SK-N-SH treated with all-trans-retinoic acid at 6 μM for 48 hours (cell line): ENCODE measurements around the gene PCDHGA11.
"Not testable (repeated sequence)": the region's sequence is repeated elsewhere in the genome, so short reads cannot be mapped to it uniquely, and the experiment has no call there.

ENCODE experiments used
- ATAC-seq: fragments of 200-7000 bp; cut with Tn5 transposase; 3 replicates; pipeline ENCODE4 v1.9.1; 2020; ENCODE audit warnings: mild to moderate bottlenecking, moderate library complexity
- ARNTL ChIP-seq: fragments of 450-650 bp; formaldehyde crosslinking; IDR thresholded peaks from 2 replicates; pipeline ENCODE4 v1.5.0; 2020; ENCODE audit warnings: low read depth, mild to moderate bottlenecking, moderate library complexity, borderline replicate concordance
- BACH2 ChIP-seq: fragments of 250-450 bp; sonication (Bioruptor Pico); IDR thresholded peaks from 2 replicates; pipeline ENCODE4 v1.9.0; 2021; ENCODE audit warnings: mild to moderate bottlenecking, borderline replicate concordance
- ESRRG ChIP-seq: fragments of 250-450 bp; sonication (Bioruptor Pico); IDR thresholded peaks from 2 replicates; pipeline ENCODE4 v1.6.1; 2021; ENCODE audit warnings: mild to moderate bottlenecking
- GLIS3 ChIP-seq: fragments of 250-450 bp; sonication (Bioruptor Pico); IDR thresholded peaks from 2 replicates; pipeline ENCODE4 v1.5.0; 2020; ENCODE audit warnings: mild to moderate bottlenecking, moderate library complexity
- PPARA ChIP-seq: fragments of 250-450 bp; sonication (Bioruptor Pico); IDR thresholded peaks from 2 replicates; pipeline ENCODE4 v1.5.0; 2020; ENCODE audit warnings: mild to moderate bottlenecking, borderline replicate concordance
- RARB ChIP-seq: fragments of 250-450 bp; sonication (Bioruptor Pico); IDR thresholded peaks from 2 replicates; pipeline ENCODE4 v1.8.0; 2021; ENCODE audit warnings: mild to moderate bottlenecking, moderate library complexity
- ZC3H10 ChIP-seq: fragments of 250-450 bp; sonication (Bioruptor Pico); IDR thresholded peaks from 2 replicates; pipeline ENCODE4 v1.5.1; 2021; ENCODE audit warnings: mild to moderate bottlenecking, moderate library complexity
- ZFP3 ChIP-seq: fragments of 250-450 bp; sonication (Bioruptor Pico); IDR thresholded peaks from 2 replicates; pipeline ENCODE4 v1.5.0; 2020; ENCODE audit warnings: mild to moderate bottlenecking, moderate library complexity
- ZNF565 ChIP-seq: fragments of 450-650 bp; formaldehyde crosslinking; conservative IDR thresholded peaks from 2 replicates; pipeline ENCODE4 v1.5.0; 2020; ENCODE audit warnings: low read depth, mild to moderate bottlenecking, moderate library complexity
- ZNF70 ChIP-seq: fragments of 450-650 bp; formaldehyde crosslinking; IDR thresholded peaks from 2 replicates; pipeline ENCODE4 v1.5.0; 2020; ENCODE audit warnings: mild to moderate bottlenecking, moderate library complexity
- TF ChIP-seq, protein P1 (sequence below): fragments of 250-450 bp; sonication (Bioruptor Pico); IDR thresholded peaks from 2 replicates; pipeline ENCODE4 v1.5.1; 2021; ENCODE audit warnings: mild to moderate bottlenecking, moderate library complexity
- TF ChIP-seq, protein P2 (sequence below): fragments of 250-450 bp; sonication (Bioruptor Pico); IDR thresholded peaks from 2 replicates; pipeline ENCODE4 v1.5.1; 2020; ENCODE audit warnings: low read depth, mild to moderate bottlenecking, moderate library complexity
- TF ChIP-seq, protein P3 (sequence below): fragments of 250-450 bp; sonication (Bioruptor Pico); IDR thresholded peaks from 2 replicates; pipeline ENCODE4 v1.5.0; 2020; ENCODE audit warnings: mild to moderate bottlenecking, moderate library complexity
- TF ChIP-seq, protein P4 (sequence below): fragments of 250-450 bp; sonication (Bioruptor Pico); IDR thresholded peaks from 2 replicates; pipeline ENCODE4 v1.8.0; 2020; ENCODE audit warnings: mild to moderate bottlenecking, moderate library complexity, borderline replicate concordance

The PCDHGA11 gene

DNA sequence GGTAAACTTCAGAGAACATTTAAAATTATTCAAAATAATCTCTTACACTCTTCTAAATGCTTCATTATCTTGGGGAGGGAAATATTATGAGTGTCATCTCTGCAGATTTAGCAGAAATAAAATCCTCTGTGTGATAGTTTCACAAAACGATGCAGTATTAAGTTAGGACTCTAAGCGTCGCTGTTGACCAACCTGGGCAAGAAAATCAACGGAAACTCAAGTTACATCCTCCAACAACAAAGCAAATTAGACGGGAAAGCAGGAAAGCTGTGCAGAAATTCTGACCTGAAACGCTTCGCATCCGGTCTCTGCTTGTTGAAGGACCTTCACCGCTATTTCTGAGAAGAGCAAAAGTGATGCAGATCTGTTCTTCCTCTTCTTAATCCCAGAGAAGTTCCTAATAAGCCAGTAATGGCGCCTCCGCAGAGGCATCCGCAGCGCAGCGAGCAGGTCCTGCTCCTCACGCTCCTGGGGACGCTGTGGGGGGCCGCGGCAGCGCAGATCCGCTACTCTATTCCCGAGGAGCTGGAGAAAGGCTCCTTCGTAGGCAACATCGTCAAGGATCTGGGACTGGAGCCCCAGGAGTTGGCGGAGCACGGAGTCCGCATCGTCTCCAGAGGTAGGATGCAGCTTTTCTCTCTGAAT lies 47.1 kb upstream of the PCDHGA11 start, which contains the start of gene PCDHGA6:
PCDHGA6 (plus strand) TSS at position 219 of the 645 bp plus-strand sequence; CDS start at position 412, 193 bp downstream.
- ATAC-seq: no peak
- TF ChIP-seq ARNTL (CRISPR knock-in tag) (no peak), ZNF565 (CRISPR knock-in tag) (no peak), PPARA (CRISPR knock-in tag) (no peak), ZC3H10 (CRISPR knock-in tag) (no peak), RARB (CRISPR knock-in tag) (no peak), GLIS3 (CRISPR knock-in tag) (no peak), BACH2 (CRISPR knock-in tag) (no peak), ESRRG (CRISPR knock-in tag) (no peak), ZFP3 (CRISPR knock-in tag) (no peak)
- TF ChIP-seq, protein P1, sequence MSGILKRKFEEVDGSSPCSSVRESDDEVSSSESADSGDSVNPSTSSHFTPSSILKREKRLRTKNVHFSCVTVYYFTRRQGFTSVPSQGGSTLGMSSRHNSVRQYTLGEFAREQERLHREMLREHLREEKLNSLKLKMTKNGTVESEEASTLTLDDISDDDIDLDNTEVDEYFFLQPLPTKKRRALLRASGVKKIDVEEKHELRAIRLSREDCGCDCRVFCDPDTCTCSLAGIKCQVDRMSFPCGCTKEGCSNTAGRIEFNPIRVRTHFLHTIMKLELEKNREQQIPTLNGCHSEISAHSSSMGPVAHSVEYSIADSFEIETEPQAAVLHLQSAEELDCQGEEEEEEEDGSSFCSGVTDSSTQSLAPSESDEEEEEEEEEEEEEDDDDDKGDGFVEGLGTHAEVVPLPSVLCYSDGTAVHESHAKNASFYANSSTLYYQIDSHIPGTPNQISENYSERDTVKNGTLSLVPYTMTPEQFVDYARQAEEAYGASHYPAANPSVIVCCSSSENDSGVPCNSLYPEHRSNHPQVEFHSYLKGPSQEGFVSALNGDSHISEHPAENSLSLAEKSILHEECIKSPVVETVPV: no peak
- TF ChIP-seq, protein P2, sequence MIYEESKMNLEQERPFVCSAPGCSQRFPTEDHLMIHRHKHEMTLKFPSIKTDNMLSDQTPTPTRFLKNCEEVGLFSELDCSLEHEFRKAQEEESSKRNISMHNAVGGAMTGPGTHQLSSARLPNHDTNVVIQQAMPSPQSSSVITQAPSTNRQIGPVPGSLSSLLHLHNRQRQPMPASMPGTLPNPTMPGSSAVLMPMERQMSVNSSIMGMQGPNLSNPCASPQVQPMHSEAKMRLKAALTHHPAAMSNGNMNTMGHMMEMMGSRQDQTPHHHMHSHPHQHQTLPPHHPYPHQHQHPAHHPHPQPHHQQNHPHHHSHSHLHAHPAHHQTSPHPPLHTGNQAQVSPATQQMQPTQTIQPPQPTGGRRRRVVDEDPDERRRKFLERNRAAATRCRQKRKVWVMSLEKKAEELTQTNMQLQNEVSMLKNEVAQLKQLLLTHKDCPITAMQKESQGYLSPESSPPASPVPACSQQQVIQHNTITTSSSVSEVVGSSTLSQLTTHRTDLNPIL (CRISPR knock-in tag): no peak
- TF ChIP-seq, protein P3, sequence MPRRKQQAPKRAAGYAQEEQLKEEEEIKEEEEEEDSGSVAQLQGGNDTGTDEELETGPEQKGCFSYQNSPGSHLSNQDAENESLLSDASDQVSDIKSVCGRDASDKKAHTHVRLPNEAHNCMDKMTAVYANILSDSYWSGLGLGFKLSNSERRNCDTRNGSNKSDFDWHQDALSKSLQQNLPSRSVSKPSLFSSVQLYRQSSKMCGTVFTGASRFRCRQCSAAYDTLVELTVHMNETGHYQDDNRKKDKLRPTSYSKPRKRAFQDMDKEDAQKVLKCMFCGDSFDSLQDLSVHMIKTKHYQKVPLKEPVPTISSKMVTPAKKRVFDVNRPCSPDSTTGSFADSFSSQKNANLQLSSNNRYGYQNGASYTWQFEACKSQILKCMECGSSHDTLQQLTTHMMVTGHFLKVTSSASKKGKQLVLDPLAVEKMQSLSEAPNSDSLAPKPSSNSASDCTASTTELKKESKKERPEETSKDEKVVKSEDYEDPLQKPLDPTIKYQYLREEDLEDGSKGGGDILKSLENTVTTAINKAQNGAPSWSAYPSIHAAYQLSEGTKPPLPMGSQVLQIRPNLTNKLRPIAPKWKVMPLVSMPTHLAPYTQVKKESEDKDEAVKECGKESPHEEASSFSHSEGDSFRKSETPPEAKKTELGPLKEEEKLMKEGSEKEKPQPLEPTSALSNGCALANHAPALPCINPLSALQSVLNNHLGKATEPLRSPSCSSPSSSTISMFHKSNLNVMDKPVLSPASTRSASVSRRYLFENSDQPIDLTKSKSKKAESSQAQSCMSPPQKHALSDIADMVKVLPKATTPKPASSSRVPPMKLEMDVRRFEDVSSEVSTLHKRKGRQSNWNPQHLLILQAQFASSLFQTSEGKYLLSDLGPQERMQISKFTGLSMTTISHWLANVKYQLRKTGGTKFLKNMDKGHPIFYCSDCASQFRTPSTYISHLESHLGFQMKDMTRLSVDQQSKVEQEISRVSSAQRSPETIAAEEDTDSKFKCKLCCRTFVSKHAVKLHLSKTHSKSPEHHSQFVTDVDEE (CRISPR knock-in tag): no peak

DNA sequence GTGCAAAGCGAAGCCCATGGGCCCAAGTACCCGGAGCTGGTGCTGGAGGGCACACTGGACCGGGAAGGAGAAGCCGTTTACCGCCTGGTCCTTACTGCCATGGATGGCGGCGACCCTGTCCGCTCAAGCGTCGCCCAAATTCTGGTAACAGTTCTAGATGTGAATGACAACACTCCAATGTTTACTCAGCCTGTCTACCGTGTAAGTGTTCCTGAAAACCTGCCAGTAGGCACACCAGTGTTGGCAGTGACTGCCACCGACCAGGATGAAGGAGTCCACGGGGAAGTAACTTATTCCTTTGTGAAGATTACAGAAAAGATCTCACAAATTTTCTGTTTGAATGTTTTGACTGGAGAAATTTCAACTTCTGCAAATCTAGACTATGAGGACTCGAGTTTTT lies 46.2 kb upstream of the PCDHGA11 start:
- ATAC-seq: no peak
- TF ChIP-seq, protein P4, sequence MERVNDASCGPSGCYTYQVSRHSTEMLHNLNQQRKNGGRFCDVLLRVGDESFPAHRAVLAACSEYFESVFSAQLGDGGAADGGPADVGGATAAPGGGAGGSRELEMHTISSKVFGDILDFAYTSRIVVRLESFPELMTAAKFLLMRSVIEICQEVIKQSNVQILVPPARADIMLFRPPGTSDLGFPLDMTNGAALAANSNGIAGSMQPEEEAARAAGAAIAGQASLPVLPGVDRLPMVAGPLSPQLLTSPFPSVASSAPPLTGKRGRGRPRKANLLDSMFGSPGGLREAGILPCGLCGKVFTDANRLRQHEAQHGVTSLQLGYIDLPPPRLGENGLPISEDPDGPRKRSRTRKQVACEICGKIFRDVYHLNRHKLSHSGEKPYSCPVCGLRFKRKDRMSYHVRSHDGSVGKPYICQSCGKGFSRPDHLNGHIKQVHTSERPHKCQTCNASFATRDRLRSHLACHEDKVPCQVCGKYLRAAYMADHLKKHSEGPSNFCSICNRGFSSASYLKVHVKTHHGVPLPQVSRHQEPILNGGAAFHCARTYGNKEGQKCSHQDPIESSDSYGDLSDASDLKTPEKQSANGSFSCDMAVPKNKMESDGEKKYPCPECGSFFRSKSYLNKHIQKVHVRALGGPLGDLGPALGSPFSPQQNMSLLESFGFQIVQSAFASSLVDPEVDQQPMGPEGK: no peak
- TF ChIP-seq, protein P3 (CRISPR knock-in tag): no peak
- TF ChIP-seq ZNF70 (CRISPR knock-in tag): no peak

DNA sequence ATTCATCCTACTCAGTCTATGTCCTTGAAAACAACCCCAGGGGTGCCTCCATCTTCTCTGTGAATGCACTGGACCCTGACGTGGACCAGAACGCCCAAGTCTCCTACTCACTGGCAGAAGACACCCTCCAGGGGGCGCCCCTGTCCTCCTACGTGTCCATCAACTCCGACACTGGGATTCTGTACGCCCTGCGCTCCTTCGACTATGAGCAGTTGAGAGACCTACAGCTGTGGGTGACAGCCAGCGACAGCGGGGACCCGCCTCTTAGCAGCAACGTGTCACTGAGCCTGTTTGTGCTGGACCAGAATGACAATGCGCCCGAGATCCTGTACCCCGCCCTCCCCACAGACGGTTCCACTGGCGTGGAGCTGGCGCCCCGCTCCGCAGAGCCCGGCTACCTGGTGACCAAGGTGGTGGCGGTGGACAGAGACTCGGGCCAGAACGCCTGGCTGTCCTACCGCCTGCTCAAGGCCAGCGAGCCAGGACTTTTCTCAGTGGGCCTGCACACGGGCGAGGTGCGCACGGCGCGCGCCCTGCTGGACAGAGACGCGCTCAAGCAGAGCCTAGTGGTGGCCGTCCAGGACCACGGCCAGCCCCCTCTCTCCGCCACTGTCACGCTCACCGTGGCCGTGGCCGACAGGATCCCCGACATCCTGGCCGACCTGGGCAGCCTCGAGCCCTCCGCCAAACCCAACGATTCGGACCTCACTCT lies 45.3 kb upstream of the PCDHGA11 start:
- ATAC-seq: not testable (repeated sequence)
